Measurements from ENCODE around the gene HOXB8.
A peak's percentile ranks its signal among the peaks of the same experiment; 100 is the strongest.

The HOXB8 gene

DNA sequence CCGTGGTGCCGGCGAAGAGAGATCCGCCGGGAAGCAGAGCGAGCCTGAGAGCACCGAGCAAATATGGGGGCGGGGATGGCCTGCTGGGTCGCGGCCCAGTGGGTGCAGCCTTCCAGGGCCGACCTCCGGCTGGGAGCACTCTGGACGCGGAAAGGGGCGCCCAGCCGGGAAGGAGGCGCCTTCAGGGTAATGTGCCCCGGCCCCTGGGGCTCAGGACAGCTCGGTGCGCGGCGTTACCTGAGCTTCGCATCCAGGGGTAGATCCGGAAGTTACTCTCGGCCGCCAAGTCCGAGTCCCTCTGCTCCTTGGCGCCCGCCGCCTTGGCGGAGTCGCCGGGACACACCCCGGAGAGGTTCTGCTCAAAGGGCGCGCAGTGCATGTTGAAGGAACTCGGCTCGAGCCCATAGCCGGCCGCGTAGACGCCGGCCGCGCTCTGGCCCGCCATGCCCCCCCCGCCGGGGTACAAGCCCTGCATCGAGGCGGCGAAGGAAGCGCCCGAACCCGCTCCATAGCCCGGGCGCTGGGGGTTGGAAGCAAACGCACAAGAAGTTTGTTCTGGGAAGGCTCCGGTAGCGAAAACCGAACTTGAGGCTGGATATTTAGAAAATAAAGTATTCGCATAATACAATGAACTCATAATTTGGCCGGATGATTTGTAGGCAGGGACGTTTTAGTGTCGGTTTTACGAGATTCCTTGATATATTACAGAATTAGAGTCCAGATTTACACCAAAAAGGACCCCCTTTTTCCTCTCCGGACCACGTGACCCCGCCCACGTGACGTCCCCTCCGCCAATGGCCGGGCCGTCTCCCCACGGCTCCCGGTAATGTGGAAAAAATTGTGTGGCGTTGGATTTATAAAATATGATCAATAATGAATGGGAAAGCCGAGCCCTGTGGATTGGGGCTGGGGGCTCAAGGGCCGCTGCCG is 4.5 kb downstream of the HOXB8 start, which contains the start of gene HOXB7:
HOXB7 (minus strand) TSS at position 736 of the 930 bp plus-strand sequence; CDS start at position 637, 99 bp downstream.
- peak; percentile 59 for DNase-seq (ENCODE audit: low read depth)

DNA sequence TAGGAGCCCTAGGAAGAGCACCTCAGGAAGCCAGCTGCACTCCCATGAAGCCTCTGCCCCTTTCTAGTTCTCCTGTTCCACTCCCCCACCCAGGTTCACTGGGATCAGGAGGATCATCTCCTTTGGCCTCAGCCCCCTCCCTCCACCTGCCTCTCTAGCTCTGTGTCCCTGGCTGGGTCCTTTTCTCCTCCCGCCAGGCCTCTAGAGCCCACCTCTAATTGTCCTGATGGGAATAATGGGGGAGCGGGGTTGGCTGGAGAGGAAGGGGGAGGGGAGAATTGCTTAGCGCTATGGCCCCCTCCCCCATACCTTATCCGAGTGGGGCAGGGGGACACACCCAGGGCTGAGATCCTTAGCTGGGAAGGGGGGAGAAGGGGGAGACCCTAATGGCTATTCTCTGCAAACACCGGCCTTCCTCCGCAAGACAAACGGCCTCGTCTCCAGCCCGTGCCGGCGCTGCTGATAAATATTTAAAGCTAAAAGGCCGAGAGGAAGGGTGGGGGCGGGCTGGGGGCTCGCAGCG is 5.3 kb downstream of the HOXB8 start:
- no peak for DNase-seq (ENCODE audit: low read depth)

GRCh38 chr17:48609033-48609432 is 6.1 kb downstream of the HOXB8 start:
- no peak for DNase-seq (ENCODE audit: low read depth)

DNA sequence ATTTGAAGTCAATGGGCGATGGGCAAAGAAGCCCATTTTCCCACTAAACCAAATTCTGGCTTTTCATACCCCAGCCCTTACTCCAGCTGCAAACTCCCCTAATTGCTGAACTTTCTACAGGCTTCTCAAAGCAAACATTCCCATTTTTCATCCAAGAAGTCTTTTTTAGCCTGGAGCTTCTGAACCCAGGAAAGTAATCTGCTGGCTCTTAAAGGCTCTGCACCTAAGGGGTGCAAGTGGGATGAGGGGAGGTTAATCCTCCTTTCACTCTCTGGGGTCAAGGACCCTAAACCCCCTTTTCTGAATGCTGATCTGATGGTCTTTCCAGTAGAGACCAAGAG is 6.6 kb downstream of the HOXB8 start:
- no peak for DNase-seq (ENCODE audit: low read depth)

GRCh38 chr17:48606892-48607614 is 8.0 kb downstream of the HOXB8 start:
- DNase-seq (ENCODE audit: low read depth) = no peak

DNA sequence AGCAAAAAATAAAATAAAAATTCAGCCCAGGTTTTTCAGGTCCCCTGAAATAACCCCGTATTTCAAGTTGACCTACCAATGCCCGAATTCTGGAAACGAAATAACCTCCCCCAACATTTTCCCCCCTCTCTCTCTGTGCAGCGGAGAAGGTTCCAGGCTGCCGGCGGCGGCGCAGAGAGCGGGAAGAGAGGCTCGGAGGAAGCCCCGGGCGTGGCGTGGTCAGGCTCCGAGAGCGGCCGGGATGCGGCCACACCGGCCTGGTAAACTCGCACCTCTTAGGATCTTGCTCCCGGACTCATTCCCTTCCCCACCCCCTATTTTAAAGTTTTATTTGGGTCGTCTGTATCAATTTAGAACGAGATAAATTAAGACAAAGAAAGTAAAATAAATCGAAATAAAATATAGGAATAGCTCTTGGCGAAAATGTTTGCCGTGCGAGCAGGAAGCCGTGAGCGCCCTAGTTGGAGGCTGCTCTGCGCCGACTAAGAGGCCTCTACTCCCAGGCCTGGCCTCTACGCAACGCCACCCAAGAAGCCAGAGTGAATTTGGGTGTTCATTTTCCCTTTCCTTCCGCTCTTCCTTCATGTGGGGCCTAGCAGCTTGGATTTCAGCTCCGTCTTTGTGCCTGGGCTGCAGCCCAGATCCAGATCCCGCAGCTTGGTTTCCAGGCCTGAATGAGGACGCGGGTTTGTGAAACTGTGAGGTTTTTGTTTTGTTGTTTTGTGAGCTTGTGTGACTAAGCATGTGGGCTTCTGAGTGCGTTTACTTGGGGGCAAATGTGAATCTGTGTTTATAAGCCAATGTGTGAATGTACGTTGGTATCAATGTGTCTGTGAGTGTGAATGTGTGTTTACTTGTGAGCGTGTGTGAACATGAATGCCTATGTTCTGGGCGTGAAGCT is 8.9 kb downstream of the HOXB8 start:
- no peak for DNase-seq (ENCODE audit: low read depth)

DNA sequence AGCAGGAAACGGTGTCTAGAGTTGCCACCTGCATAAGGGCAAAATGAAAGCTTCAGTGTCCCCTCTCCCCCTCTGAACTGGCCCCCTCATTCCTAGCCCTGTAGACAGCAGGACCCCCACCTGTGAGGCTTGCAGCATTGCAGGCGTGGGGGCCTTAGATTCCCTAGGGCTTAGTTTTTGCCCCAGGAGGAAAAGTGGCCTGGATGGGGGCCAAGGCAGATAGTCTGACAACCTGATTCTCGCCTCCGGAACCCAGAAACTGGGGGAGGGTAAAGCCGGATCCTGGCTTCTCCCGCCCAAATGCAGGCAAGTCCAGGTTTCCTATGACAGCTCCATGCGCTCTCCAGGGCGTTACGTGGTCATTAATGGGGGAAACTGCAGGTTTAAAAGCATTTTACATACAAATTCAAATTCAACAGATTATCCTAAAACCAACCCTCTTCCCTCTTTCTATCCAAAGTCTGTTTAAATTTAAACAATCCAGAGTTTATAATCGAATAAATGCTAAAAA is 9.6 kb downstream of the HOXB8 start:
- no peak for DNase-seq (ENCODE audit: low read depth)

- DNase-seq (ENCODE audit: low read depth) = no peak
These were observed 10.2 kb downstream of the HOXB8 start, which contains the start of gene HOXB6 for GRCh38 chr17:48604770-48605329. TSS of gene HOXB6 (minus strand) at chr17:48604986. CDS start at chr17:48598150, 6,836 bp downstream.

DNA sequence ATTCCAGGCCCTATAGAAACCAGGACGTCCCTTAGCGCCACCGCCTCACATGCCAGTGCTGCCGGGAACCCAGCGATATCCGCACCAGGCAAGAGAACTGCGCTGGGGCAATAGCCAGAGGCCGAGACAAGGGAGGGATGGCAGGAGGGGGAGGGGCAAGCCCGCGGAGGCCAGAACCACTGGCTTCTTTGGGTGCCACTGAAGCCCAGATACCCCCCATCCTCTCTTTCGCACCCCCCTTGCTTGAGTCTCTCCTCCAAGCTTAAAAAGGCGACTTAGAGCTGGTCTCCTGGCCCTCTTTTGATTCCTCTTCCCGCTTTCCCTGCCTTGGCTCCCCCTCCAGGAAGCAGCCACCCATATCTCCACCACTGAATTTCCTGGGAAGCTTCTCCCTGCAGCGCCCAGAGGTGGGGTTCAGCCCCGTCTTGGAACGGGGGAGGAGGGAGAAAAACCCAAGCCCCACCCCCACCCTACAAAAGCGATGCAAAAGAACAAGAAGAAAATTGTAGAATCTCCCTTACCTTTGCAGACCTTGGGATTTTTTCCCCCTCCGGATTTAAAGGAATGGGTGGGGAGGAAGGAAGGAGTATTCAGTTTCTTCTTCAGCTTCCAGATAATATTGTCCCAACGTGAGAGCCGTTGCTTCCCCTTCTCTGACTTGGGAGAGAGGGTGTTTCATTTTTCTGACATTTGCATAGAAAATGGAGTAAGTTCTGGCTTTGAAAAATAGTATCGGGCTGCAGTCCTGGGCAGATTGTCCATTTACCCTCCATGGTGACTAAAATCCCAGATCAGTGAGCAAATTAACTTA is 10.9 kb downstream of the HOXB8 start:
- no peak for DNase-seq (ENCODE audit: low read depth)

- no peak for DNase-seq (ENCODE audit: low read depth)
These were observed 13.3 kb downstream of the HOXB8 start for GRCh38 chr17:48601539-48602425.

DNA sequence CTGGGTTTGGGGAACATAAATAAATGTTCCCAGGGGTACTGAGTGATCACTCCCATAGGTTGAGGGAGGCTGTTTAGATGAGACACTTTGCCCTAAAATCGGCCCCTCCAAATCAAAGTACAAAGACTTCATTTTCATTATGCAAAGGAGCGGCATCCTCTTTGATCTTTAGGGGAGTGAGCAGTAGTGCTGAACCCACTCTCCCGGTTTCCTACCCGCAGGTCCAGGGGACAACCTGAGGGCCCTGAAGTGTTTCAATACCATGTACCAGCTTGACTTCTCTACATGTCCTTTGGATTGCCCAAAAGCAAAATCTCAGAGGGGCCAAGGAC is 13.9 kb downstream of the HOXB8 start:
- DNase-seq (ENCODE audit: low read depth) = no peak

DNA sequence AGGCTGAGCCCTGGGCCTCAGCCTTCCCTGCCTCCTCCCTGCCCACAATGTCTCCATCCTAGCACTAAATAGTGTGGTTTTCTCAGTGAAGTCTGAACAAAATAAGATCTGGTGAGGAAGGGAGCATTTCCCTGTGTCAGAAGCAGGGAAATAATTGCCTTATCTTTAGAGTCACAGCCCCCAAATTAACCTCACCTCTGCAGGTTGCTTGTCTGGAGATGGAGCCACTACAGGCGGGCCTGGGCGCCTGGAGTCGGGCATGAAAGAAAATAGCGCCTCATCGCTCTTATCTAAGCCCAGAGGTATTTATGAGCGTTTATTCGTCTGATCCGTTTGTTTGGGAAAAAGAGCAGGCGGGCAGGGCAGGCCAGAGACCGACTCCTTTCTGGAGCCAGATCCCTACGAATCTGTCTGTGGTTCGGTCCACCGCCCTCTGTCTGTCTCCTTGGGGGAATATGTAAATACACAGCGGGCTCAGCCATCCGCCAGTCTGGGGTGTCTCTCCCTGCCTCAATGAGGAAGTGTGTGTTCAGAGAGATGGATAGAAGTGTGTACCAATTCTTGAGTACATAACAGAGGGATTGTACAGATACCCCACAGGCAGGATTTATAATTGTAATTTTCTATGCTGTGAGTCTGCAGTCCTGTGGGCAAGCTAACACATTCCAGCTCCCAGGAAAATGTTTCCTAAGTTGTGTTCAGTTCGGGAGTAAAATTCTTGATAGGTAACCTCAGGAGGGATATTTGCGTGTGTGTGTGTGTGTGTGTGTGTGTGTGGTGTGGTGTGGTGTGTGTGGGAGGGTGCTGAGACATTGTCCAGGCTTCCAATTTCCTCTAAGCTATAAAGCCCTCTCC is 14.6 kb downstream of the HOXB8 start:
- no peak for DNase-seq (ENCODE audit: low read depth)

- no peak for DNase-seq (ENCODE audit: low read depth)
These were observed 15.7 kb downstream of the HOXB8 start for GRCh38 chr17:48599354-48599753.

- no peak for DNase-seq (ENCODE audit: low read depth)
These were observed 16.4 kb downstream of the HOXB8 start for GRCh38 chr17:48598736-48599135.

GRCh38 chr17:48597778-48598631 is 17.1 kb downstream of the HOXB8 start:
- DNase-seq (ENCODE audit: low read depth) = no peak

GRCh38 chr17:48597528-48597777 is 17.6 kb downstream of the HOXB8 start:
- no peak for DNase-seq (ENCODE audit: low read depth)

DNA sequence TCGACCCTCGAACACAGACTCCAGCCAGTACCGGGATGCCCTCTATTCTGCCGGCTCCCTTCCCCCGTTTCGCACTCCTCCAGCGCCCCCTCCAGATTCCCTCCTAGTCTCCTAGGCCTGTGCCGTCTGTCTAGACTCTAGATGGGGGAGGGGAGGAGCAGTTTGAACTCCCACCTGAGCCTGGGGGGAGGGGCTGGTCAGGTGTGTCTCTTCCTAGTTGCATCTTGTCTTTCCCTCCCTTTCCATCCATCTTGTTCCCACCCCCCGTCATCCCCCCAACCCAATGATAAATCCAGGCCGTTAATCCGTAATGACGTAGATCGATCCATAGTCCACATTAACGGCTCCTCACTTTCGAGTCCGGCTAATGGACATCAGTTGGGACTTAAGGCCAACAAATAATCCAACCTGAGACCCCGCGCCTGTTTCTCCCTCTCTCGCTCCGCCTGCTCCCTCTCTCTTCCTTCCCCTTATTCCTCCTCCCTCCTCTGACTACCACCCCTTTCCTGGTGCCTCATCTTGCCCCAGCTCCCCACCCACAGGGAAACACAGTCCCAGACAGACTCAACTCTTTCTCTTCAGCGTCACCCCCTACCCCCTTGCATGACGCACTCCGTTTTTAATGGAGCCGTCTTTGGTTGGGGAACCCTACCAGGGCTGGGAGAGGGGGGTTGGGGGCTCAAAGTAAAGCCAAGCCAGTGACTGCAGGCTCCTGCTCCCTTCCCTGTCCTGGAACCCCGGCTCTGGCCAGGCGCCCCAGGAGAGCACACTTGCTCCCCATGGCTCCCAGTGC is 18.2 kb downstream of the HOXB8 start:
- no peak for DNase-seq (ENCODE audit: low read depth)
